ENCODE data around the gene CMC4. TPM values are rescaled to one million over a fixed set of nuclear protein-coding genes. Genes with fewer than 3 reads are reported as not detected.

CMC4 gene, protein sequence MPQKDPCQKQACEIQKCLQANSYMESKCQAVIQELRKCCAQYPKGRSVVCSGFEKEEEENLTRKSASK
- total RNA-seq (1 to 10 TPM; 4.3 to 9.5 TPM), polyA plus RNA-seq (10 to 100 TPM in 1 of 2 donors, 1 to 10 TPM in 1; 7.3 to 15.7 TPM)
- long read RNA-seq, donor 1, transcript CMC4-202 (3 exons, 1,107 nt) = major isoform, 13 of 13 reads
- long read RNA-seq, donor 1, partial matches to known transcripts = 0 of 13 reads
- long read RNA-seq, donor 1, other reads (novel, unspliced or antisense) = 0 of 13 reads
- long read RNA-seq, donor 2, partial matches to known transcripts = 0 of 3 reads
- long read RNA-seq, donor 2, other reads (novel, unspliced or antisense) = 0 of 3 reads
- long read RNA-seq, donor 3, transcript CMC4-202 (3 exons, 1,107 nt) = major isoform, 7 of 12 reads
- long read RNA-seq, donor 3, partial matches to known transcripts = 5 of 12 reads
- long read RNA-seq, donor 3, other reads (novel, unspliced or antisense) = 0 of 12 reads
- long read RNA-seq, donor 4, transcript CMC4-202 (3 exons, 1,107 nt) = major isoform, 6 of 6 reads
- long read RNA-seq, donor 4, partial matches to known transcripts = 0 of 6 reads
- long read RNA-seq, donor 4, other reads (novel, unspliced or antisense) = 0 of 6 reads
- long read RNA-seq, donor 5, transcript CMC4-202 (3 exons, 1,107 nt) = major isoform, 16 of 16 reads
- long read RNA-seq, donor 5, partial matches to known transcripts = 0 of 16 reads
- long read RNA-seq, donor 5, other reads (novel, unspliced or antisense) = 0 of 16 reads

- H3K27ac ChIP-seq (ENCODE audit: low read depth in 1 of 2, low read length in 1 of 2) = peak within 1 kb of the TSS; percentile 88 to 92
- no peaks in the 10 kb centered on the region for H3K9me3 ChIP-seq (ENCODE audit: control insufficient read depth in 4 of 4, insufficient read depth in 3 of 4, low read length in 3 of 4)
- DNase-seq = peak; percentile 82 to 87 (median 86)
- no peaks in the 10 kb centered on the region for H3K27me3 ChIP-seq (ENCODE audit: control insufficient read depth in 3 of 3, insufficient read depth in 3 of 3, low read length in 2 of 3)
- peaks cover 0 to 7% (median 1%) of the 10 kb centered on the region in 4 donors for H3K36me3 ChIP-seq (ENCODE audit: control insufficient read depth in 4 of 4, insufficient read depth in 4 of 4, low read length in 4 of 4)
- peak within 1 kb of the TSS; percentile 64 for H3K4me3 ChIP-seq
- peak within 1 kb of the TSS; percentile 59 to 81 for H3K9ac ChIP-seq (ENCODE audit: insufficient read depth in 1 of 2, low read length in 2 of 2)
- WGBS, 2 donors = 0 to 34% methylated on average over 11 to 81 of the region's 81 CpGs
- TF ChIP-seq, protein P1, sequence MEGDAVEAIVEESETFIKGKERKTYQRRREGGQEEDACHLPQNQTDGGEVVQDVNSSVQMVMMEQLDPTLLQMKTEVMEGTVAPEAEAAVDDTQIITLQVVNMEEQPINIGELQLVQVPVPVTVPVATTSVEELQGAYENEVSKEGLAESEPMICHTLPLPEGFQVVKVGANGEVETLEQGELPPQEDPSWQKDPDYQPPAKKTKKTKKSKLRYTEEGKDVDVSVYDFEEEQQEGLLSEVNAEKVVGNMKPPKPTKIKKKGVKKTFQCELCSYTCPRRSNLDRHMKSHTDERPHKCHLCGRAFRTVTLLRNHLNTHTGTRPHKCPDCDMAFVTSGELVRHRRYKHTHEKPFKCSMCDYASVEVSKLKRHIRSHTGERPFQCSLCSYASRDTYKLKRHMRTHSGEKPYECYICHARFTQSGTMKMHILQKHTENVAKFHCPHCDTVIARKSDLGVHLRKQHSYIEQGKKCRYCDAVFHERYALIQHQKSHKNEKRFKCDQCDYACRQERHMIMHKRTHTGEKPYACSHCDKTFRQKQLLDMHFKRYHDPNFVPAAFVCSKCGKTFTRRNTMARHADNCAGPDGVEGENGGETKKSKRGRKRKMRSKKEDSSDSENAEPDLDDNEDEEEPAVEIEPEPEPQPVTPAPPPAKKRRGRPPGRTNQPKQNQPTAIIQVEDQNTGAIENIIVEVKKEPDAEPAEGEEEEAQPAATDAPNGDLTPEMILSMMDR (IDR thresholded peaks at IDR 0.05; ENCODE audit: control extremely low read depth, extremely low read depth) = no peak
- ATAC-seq (ENCODE audit: insufficient read depth, low FRiP score) = peak; percentile 95
- H3K4me1 ChIP-seq (ENCODE audit: control insufficient read depth in 5 of 5, insufficient read depth in 5 of 5, low read length in 5 of 5) = peaks cover 0 to 5% (median 3%) of the 10 kb centered on the region in 5 donors
Measured at GRCh38 chrX:155070975-155071693, at the start of gene CMC4, which contains the start of the genes BRCC3 and MTCP1. Gene CMC4, minus strand, starts transcription at chrX:155071136. Its CDS starts 7,113 bp downstream, at chrX:155064023. Gene BRCC3, plus strand, starts transcription at chrX:155071508. Its CDS starts 20 bp downstream, at chrX:155071528. Gene MTCP1, minus strand, starts transcription at chrX:155071136. Its CDS starts 5,126 bp downstream, at chrX:155066010.

GRCh38 chrX:155115174-155115819 lies 44.4 kb upstream of the CMC4 start:
- DNase-seq (no peak), ATAC-seq (ENCODE audit: insufficient read depth, low FRiP score) (no peak)
- Histone ChIP-seq H3K4me1 (ENCODE audit: control insufficient read depth in 5 of 5, insufficient read depth in 5 of 5, low read length in 5 of 5) (peaks cover 0 to 1% (median 0%) of the 10 kb centered on the region in 5 donors), H3K9me3 (ENCODE audit: control insufficient read depth in 4 of 4, insufficient read depth in 3 of 4, low read length in 3 of 4) (peaks cover 0 to 3% (median 0%) of the 10 kb centered on the region in 4 donors), H3K27me3 (ENCODE audit: control insufficient read depth in 3 of 3, insufficient read depth in 3 of 3, low read length in 2 of 3) (no peaks in the 10 kb centered on the region), H3K4me3 (no peak overlapping the region), H3K36me3 (ENCODE audit: control insufficient read depth in 4 of 4, insufficient read depth in 4 of 4, low read length in 4 of 4) (peaks cover 0 to 6% (median 3%) of the 10 kb centered on the region in 4 donors), H3K27ac (ENCODE audit: low read depth in 1 of 2, low read length in 1 of 2) (no peak overlapping the region), H3K9ac (ENCODE audit: insufficient read depth in 1 of 2, low read length in 2 of 2) (no peak overlapping the region)
- TF ChIP-seq, protein P1 (IDR thresholded peaks at IDR 0.05; ENCODE audit: control extremely low read depth, extremely low read depth) = no peak
- 79 to 93% methylated on average over 1 of the region's 1 CpG for WGBS, 2 donors

- Histone ChIP-seq H3K9me3 (ENCODE audit: control insufficient read depth in 4 of 4, insufficient read depth in 3 of 4, low read length in 3 of 4) (peaks cover 0 to 3% (median 0%) of the 10 kb centered on the region in 4 donors), H3K27me3 (ENCODE audit: control insufficient read depth in 3 of 3, insufficient read depth in 3 of 3, low read length in 2 of 3) (no peaks in the 10 kb centered on the region), H3K9ac (ENCODE audit: insufficient read depth in 1 of 2, low read length in 2 of 2) (no peak overlapping the region), H3K4me3 (no peak overlapping the region), H3K36me3 (ENCODE audit: control insufficient read depth in 4 of 4, insufficient read depth in 4 of 4, low read length in 4 of 4) (peaks cover 0 to 6% (median 2%) of the 10 kb centered on the region in 4 donors), H3K27ac (ENCODE audit: low read depth in 1 of 2, low read length in 1 of 2) (no peak overlapping the region), H3K4me1 (ENCODE audit: control insufficient read depth in 5 of 5, insufficient read depth in 5 of 5, low read length in 5 of 5) (peaks cover 0 to 1% (median 0%) of the 10 kb centered on the region in 5 donors)
- TF ChIP-seq, protein P1 (IDR thresholded peaks at IDR 0.05; ENCODE audit: control extremely low read depth, extremely low read depth) = no peak
- WGBS, 2 donors = 87 to 95% methylated on average over 4 of the region's 4 CpGs
- no peak for DNase-seq
- ATAC-seq (ENCODE audit: insufficient read depth, low FRiP score) = no peak
Measured at GRCh38 chrX:155113097-155113496, 42.2 kb upstream of the CMC4 start.
